SK-N-SH treated with all-trans-retinoic acid at 6 μM for 48 hours (cell line): ENCODE measurements around the gene OAS2.

Experiments used
- ESRRG ChIP-seq: fragments of 250-450 bp; sonication (Bioruptor Pico); IDR thresholded peaks from 2 replicates; pipeline ENCODE4 v1.6.1; 2021; ENCODE audit warnings: mild to moderate bottlenecking
- RARB ChIP-seq: fragments of 250-450 bp; sonication (Bioruptor Pico); IDR thresholded peaks from 2 replicates; pipeline ENCODE4 v1.8.0; 2021; ENCODE audit warnings: mild to moderate bottlenecking, moderate library complexity

- no peak for TF ChIP-seq RARB (CRISPR knock-in tag)
- TF ChIP-seq ESRRG: no peak
These were observed 11.0 kb upstream of the OAS2 start for GRCh38 chr12:112967306-112967705.
